GM13976 (cell line): ENCODE results near the gene PMS1.

ENCODE experiments used
- DNase-seq: peaks from one replicate; pipeline ENCODE4 v3.0.0; 2012; ENCODE audit warnings: low spot score
- CTCF ChIP-seq: IDR thresholded peaks from 2 replicates; pipeline ENCODE4 v1.5.1; 2012; ENCODE audit warnings: borderline replicate concordance, mild to moderate bottlenecking; ENCODE audit not compliant: insufficient read depth; ENCODE audit errors: extremely low read depth, missing control alignments, control extremely low read depth
- in situ Hi-C: fragments of 300-500 bp; cut with MboI; formaldehyde crosslinking; loops from one replicate; pipeline ENCODE4 v1.12.0; 2022; ENCODE audit warnings: low sequenced_read_pairs, mixed read lengths, inconsistent platforms; ENCODE audit not compliant: unreplicated experiment

PMS1 gene

GRCh38 chr2:189841019-189841418 is 56.8 kb downstream of the PMS1 start:
- no peak for TF ChIP-seq CTCF
- no peak for DNase-seq
- in situ Hi-C loops, result no loop called here

GRCh38 chr2:189848276-189848675 is 64.0 kb downstream of the PMS1 start:
- TF ChIP-seq CTCF, result no peak

GRCh38 chr2:189849550-189849949 is 65.3 kb downstream of the PMS1 start:
- DNase-seq, result no peak
- in situ Hi-C loops, result no loop called here
- TF ChIP-seq CTCF, result no peak

More at GRCh38 chr2:189848276-189848675, 64.0 kb downstream of the PMS1 start:
- DNase-seq, result no peak
- in situ Hi-C loops, result no loop called here

- no peak for TF ChIP-seq CTCF
- no peak for DNase-seq
- in situ Hi-C loops, result no loop called here
Observed at GRCh38 chr2:189851174-189851826, 67.0 kb downstream of the PMS1 start.

- in situ Hi-C loops, result no loop called here
- TF ChIP-seq CTCF, result no peak
- no peak for DNase-seq
Observed at GRCh38 chr2:189854187-189854586, 69.9 kb downstream of the PMS1 start.

- in situ Hi-C loops, result no loop called here
- no peak for TF ChIP-seq CTCF
- DNase-seq, result no peak
Observed at GRCh38 chr2:189854940-189855339, 70.7 kb downstream of the PMS1 start.

GRCh38 chr2:189858291-189858690 is 74.0 kb downstream of the PMS1 start:
- in situ Hi-C loops, result no loop called here
- TF ChIP-seq CTCF, result no peak
- DNase-seq, result no peak
